ENCODE results near the gene SLX9.
"Not testable (repeated sequence)": the region's sequence is repeated elsewhere in the genome, so short reads cannot be mapped to it uniquely, and the experiment has no call there.

Gene SLX9

DNA sequence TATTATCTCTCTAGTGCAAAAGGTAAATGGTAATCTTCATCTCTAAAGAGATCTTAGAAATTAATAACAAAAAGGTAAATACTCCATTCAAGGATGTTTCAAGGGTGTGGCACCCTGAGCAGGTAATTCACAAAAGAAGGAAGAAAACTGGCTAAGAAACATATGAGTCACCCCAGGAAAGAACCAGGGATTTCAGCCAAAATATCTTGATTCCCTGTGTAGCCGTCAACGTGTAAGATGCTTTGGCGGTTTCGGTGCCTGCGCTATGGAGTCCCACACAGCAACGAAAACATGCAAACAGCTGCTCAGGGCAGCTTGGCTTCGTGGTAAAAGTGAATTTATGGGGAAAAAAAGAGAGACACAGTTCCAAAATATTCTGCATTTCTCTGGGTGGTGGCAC is 22.9 kb upstream of the SLX9 start:
- no peak for DNase-seq

DNA sequence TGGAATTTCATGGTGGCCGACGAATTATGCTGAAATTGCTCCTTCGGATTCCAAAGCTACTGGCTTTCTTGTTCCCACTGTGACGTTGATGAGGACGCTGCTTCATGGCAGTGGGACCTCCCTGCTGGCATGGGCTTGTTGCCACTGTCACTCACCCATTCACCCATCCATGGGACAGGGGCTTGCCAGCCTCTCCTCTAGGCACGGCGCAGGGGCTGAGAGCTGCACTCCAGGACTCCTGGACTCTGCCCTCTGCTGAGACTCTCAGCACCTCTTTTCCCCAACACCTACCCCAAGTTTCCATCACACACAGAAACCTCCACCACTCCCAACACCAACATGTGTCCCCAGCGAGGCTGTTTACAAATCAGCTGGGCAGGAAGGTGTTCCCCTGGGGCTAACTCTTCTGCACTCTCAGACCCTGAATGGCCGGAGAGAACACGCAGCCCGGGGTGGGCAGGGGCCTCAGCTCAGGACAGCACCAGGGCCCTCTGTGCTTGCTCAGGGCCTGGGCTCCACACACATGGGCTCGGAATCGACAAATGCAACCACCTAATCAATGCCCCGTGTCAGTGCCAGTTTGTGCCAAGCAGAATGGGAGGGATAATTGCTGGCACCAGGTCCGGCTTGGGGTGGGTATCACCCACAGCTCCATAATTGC is 22.3 kb upstream of the SLX9 start:
- DNase-seq: no peak

DNA sequence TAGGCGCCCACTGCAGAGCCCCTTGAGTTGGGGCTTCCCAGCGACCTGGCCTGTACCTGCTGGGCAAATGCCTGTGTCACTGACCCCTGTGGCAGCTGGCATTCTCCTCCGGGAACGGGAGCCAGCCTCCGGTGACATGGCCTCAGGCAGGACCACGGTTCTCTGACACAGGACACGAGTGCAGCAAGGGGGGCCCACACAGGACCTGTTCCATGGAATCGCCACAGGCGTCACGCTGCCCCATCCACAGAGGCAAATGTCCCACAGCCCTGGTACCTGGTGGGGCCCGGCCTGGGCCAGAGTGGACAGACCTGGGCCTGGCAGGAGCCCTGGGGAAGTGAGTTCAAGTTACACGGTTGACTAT is 21.7 kb upstream of the SLX9 start:
- no peak for DNase-seq

DNA sequence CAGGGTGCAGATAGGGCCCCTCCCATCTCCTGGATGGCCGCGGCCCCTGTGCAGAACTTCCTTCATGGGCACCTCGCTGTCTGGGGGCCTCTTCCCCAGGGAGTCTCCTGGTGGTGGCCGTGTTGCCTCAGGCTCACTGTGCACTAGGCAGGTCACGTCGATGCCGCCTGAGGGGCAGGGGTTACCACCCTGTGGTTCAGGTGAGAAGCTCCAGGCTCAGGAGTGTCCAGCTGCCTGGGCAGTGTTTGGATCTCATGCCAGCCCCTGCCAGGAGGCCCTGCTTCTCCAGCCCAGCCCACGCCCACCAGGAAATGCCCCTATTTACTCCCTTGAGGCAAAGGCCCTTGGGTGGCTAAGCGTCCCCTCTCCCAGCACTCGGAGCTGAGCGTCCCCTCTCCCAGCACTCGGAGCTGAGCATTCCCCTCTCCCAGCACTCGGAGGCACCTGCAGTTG is 21.2 kb upstream of the SLX9 start:
- DNase-seq: no peak

DNA sequence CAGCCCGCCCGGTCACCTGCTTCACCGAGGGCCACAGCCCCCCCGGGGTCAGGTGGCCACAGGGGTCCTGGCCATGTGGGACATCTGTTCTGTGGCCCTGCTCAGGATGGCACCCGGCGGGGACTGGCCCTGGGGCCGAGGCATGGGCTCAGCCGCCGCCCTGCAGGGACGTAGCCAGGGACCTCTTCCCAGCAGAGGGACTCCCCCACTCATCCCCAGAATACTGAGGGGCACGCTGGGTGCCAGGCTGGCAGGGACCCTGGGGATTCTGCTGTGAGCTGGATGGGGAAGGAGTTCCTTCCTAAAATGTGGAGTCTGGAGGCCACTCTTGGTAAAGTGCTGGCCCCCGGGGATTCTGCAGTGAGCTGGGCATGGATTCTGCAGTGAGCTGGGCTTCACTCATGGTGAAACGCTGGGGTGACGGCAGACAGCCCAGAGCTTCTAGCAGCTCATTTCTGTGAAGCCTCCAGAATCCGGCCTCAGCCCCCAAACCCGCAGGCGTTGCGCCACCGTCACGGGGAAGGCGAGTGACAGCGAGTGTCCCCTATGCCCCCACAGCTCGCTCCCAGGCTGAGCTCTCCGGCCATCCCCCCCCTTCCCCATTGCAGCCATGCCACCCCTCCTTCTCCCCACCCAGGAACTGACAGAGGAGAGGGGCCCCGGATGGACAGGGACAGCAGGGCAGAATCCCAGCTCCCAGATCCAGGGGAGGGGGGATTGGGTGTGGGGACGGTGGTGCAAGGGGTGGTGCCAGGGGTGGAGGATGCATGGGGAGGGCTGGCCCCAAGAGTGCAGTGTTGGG is 20.5 kb upstream of the SLX9 start:
- DNase-seq: no peak

DNA sequence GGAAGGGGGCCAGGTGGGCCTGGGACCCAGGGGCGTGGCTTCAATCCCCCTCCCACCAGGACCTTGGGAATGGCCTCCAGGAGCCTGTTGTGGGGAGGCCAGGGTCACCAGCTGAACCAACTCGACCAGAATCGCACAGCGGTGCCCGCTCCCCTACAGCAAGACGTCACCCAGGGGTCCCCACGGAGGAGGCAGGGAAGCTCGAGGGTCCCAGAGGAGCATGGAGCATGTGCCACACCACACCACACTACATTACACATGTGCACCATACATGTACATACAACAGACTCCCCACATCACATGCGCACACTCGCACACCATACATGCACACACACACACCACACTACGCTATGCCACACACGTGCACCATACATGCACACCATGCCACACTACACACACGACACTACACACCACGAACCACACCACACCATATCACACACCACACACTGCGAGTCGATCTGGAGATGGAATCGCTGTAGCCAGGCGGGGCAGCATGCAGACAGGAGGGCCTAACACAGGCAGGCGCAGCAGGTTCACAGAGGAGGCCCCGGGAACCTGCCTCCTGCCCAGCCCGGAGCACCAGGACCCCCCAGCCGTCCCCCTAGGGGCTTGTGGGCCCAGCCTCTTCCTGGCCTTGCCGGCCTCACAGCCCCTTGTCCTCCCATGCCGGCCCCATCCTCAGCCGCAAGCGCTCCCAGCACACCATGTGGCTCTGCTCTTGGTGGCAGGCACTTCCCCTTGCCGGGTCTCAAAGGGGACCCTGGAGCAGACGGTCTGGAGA is 19.7 kb upstream of the SLX9 start:
- peak; percentile 14 to 35 for DNase-seq

DNA sequence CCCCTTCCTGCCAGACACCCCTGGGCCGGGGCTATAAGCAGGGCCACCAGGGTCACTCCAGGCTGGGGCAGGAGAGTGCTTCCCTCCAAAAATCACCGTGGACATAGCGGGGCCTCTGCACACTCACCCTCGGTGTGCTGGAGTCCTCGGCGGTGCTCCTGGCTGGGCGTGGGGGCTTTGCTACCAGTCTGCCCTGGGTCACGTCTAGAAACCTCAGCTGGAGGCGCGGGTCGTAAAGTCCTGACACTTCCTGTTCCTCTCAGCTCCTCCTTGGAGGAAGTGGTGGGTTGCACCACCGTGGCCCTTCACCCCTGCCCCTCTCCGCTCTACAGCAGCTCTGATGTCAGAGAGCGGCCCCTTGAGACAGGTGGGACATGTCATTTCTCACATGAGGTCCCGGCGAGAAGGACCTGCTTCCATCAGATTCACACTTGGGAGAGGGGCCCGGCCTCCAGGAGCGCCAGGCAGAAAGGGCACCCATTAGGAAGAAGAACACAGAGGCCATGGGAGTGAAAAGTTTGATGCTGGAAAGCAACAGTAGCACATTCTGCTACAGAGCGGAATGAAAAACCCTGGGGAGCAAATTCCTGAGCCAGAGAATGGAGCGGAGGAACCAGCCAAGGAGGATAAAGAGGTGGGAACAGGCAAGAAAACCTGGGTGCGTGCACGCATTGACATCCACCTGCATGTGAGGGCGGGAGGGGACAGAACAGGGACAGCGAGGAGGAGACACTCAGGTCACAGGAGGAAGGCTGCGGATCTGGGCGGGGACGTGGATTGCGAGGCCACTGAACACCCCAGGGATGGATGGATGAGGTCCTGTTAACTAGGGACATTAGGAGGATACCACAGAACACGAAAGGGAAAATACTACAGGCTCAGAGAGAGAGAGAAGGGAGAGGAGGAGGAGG is 18.9 kb upstream of the SLX9 start, which contains the start of gene ITGB2:
TSS of gene ITGB2 (minus strand) at position 206 of the 911 bp plus-strand sequence. CDS start 10,117 bp downstream, outside the sequence.
- DNase-seq: peak; percentile 72 to 75

DNA sequence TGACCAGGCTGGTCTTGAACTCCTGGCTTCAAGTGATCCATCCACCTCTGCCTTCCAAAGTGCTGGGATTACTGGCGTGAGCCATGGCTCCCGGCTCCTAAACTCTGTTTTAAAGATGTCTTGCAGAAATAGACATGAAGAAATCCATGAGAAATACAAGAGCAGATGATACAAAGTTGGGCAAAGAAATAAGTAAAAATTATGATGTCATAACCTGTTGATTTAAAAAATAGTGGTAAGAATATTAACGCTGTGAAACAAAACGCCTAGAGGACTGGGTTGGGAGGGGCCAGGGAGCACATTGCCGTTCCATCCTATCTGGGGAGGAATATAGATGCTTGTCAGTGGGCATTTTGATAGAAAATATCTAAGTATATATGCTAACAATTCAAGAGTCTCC is 17.9 kb upstream of the SLX9 start:
- no peak for DNase-seq

DNA sequence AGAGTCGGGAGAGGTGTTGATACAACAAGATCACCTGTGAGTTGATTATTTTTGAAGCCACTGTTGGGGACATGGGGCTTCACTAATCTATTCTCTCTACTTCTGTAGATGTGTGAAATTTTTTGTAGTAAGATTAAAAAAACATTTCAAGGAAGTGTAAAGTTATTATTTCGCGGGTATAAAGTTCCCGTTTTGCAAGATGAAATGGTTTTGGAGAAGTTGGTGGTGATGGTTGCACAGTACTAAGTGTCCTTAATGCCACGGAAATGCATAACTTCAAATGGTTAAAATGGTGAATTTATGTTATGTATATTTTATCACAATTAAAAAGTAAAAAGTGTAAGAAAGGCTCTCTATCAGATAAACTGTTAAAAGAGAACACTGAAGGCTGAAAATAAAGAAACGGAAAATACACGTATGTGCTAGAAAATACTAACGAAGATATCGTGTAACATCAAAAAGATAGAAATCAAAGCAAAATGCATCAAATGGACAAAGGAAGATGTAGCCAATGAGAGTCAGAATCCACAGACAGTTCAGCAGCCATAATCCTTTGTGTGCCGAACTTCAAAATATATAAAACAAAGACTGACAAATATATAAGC is 16.2 kb upstream of the SLX9 start:
- DNase-seq: peak; percentile 44 to 50

DNA sequence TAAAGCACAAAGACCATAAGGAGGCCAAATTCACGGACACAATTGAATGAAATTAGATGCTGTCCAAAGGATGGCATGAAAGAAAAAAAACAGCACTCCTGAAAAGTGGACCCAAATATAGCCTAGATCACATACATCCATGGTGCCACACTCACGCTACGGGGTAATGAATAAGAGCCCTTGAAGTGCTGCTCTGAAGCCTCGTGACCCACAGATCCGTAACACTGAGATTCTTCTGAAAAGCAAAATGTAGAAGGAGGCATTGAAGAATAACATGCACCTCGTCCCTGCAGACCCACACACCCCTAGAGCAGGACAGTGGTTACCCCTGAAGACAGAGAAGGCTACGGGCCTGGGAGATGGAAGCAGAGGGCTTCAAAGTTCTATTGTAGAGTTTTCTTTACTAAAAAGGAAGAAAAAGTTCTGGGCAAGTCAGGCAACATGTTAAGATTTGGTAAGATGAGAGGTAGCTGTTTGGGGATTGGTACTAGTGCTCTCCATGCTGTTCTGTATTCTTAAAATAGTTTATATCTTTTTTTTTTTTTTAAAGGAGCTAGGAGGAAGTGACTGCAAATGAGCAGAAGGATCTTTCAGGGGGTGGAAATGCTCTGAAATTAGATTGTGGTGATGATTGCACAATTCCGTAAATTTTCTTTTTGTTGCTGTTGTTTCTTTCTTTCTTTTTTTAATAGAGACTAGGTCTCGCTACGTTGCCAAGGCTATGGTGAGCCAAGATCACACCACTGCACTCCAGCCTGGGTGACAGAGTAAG is 15.0 kb upstream of the SLX9 start:
- peak; percentile 78 to 89 for DNase-seq

DNA sequence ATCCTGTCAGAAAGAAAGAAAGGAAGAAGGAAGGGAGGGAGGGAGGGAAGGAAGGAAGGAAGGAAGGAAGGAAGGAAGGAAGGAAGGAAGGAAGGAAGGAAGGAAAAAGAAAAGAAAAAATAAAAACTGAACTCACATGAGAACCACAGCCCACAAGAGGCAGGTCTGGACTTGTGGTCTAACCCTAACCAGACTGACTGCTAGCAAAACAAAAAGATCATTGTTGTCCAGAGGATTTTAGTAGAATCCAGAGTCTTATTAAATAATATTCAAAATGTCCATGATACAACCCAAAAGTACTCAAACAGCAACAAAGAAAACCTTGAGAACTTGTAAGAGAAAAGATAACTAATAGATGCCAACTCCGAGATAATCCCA is 14.5 kb upstream of the SLX9 start:
- no peak for DNase-seq

DNA sequence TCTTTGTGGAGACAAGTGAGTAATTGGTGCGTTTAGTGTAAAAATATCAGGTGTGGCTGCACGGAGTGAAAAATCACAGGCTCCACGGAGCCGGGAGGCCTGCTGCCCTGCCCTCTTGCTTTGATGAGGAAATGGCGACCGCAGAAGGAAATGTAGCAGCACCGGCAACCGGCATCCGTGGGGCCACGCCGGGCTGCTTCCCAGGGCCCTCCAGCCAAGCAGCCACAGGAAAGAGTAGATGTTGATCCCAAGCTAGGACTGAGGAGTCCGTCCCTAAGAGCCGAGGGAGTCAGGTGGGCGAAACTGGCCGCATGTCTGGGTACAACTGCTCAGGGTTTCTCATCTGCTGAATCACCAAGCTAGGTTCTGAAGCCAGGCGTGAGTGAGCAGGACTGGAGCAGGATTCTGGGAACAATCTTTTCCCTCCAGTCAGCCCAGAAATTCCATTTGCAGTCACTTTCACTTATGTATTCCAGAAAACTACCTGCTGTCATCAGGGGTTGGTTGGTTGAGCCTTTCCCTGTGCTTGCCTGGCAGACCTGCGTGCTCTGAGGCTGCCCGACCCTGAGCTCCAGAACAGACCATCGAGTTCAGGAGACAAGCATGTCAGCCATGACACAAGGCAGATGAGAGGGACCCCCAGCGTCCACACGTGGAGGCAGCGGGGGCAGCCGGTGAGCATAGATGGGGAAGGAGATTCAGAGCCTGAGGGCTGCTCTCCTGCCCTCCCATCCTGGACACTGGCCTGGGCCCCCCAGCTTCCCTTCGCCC is 13.3 kb upstream of the SLX9 start:
- DNase-seq: peak in 1 of 2 experiments; percentile 15

DNA sequence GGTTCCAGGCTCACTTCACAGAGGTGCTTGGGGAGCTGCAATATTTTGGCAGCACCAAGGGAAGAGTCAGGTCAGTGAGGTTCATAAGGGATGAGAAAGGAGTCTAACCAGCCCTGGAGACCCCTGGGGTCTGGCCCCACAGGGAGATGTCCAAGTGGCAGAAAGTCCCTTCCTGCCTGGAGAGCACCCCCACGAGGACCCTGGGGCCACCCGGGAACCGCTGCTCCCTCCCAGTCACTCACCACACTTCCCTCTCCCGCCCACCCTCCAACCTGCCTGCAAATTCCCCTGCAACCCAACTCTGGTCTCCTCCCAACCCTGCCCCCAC is 12.6 kb upstream of the SLX9 start:
- no peak for DNase-seq

DNA sequence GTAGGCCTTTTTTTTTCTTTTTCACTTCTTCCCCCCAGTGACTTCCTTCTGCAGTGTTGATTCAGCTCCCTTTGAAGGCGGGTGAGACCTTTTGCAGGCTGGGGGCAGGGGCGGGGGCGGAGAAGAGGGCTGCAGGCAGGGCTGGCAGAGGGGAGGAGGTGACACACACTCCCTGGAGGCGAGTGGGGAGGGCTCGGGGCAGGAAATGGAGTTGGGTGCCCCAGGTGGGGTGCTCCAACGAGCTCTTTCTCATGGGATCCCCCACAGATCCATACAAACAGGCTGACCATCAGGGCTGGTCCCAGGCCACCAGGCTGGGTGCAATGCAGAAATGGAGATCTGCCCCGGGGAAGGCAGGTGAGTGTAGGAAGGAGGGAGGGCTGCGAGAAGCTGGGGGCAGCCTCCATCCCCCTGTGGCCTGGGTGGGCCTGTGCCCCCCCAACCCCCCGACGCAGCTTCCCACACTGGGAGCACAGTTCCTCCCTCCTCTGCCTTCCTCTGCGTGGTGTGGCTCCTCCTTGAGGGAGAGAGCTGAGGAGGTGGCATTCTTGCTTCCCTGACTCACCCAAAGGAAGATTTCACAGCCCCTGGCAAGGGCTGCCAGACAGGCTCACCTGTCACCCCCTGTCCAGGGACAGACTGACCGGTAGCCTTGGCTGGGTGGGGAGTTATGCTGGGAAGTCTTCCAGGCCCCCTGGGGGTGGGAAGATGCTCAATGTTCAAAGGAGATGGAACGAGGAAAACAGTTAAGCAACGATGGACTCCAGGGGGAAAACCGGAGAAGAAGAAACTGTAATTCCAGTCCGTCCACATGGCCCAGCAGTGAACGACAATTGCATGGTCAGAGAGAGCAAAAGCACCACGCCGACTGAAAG is 12.0 kb upstream of the SLX9 start:
- DNase-seq: peak; percentile 88

DNA sequence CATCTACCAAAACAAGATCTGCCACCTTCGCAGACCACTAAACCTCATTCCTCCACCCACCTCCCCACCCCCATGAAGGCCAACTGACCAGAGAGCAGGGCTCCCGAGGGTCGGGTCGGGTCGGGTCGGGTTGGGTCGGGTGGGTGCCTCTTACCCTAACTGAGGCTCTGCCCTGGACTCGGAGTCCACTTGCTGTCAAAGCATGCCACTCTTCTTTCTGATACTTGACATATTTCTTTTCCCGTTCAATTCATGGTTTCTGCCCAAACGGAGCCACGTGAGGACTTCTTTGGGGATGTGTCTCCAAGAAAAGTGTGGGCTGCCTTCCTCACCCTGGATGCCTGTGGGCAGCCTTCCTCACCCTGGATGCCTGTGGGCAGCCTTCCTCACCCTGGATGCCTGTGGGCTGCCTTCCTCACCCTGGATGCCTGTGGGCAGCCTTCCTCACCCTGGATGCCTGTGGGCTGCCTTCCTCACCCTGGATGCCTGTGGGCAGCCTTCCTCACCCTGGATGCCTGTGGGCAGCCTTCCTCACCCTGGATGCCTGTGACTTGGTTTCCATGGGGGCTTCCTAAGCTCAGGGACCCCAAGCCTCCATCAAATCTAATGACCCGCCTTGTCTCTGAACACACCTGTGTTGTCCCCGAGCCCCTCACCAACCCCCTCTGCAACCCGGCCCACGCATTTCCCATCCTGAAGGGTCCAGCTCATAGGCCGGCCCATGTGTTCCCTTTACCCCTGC is 11.2 kb upstream of the SLX9 start:
- DNase-seq: not testable (repeated sequence)

DNA sequence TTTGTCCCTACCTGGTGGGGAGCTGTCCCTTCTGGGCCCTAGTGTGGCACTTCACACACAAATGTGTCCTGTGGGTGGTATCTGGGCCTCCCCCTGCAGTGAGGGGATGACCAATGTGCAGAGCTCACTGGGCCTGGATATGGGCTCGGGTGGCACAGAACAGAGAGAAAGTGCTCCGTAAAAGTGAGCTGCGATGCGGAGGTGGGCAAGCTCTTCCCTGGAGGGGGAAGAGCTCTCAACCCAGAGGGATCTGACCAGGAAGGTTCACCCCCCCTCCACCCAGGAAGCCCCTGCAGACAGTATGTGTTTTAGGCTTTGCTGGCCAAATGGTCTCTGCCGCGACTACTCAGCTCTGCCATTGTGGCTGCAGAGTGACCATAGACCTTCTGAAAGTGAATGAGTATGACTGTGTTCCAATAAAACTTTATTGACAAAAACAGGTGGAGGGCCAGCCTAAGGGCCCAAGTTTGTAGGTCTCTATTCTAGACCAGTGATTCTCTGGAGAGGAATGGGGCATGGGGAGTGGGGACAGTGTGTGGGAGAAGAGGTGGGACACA is 10.5 kb upstream of the SLX9 start:
- no peak for DNase-seq

DNA sequence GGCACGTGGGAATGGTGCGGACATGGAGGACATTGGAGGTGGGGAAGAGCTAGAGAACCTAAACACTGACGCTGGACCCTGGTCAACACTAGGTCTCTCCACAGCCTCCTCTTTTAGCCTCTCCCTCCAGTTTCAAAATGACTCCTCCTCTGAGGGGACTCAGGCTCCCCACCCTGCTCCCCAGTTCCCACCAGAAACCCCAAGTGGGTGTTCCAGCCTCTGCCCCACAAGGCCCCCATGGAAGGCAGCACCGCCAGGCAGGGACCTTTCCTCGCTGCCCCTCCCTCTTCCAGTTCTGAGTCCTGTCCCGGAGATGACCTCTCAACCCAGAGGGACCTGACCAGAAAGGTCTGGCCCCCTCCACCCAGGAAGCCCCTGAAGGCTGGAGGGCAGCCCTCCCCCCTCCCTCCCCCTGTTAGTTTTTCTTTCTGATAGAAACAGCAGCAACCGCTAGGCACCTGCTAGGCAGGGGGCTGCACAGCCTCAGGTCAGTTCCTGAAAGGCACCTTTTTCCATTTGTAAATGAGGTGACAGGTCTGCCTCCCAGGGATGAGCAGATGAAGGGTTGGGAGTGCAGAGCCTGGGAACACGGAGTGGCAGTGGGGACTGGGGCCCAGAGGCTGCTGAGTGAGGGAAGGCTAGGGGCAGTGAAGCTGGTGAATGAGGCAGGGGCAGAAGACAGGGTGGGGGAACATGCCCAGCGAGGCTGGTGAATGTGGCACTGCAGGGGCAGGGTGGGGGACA is 9.9 kb upstream of the SLX9 start:
- DNase-seq: no peak

DNA sequence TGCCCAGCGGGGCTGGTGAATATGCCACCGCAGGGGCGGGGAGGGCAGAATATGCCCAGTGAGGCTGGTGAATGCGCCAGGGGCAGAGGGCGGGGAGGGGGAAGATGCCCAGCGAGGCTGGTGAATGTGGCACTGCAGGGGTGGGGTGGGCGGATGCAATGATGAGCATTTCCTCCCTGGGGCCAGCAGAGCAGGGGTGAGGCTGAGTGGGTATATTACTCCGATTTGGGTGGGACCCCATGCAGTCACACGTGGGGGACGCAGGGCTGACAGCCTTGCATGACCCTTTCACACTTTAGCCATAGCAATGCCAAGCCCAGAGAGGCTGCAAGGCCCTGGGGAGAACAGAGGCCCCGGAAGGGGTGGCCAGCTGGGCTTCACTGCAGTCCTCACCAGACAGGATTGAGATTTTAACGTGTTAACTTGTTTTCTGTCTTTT is 9.3 kb upstream of the SLX9 start:
- no peak for DNase-seq

All from Kasumi-1 (cell line).